Measurements from ENCODE around the gene ZNF142. TPM values are rescaled to one million over a fixed set of nuclear protein-coding genes. Genes with fewer than 3 reads are reported as not detected.

Gene ZNF142
- total and polyA plus RNA-seq, 2 of the 4 experiments (the other 2 are of a cell fraction), result 4.3 to 9.7 TPM

- Histone ChIP-seq H3K9me3 (ENCODE audit: control insufficient read depth, insufficient read depth, low read length) (no peaks in the 10 kb centered on the region), H3K14ac (replicated peaks; ENCODE audit: low read depth, low read length) (no peak overlapping the region), H2BK120ac (ENCODE audit: low read depth, low read length) (no peak overlapping the region), H2AK9ac (replicated peaks; ENCODE audit: low read depth, low read length, poor library complexity) (no peak overlapping the region), H2AFZ (replicated peaks; ENCODE audit: low read length, poor library complexity) (no peak overlapping the region), H4K91ac (ENCODE audit: insufficient read depth, low read depth, low read length) (no peak overlapping the region), H3K4ac (ENCODE audit: low read depth, low read length) (no peak overlapping the region), H3K18ac (ENCODE audit: low read depth, low read length) (no peak overlapping the region), H4K20me1 (ENCODE audit: insufficient read depth, low read length) (no peaks in the 10 kb centered on the region), H3K36me3 (ENCODE audit: control insufficient read depth, insufficient read depth, low read length) (peaks cover 64% of the 10 kb centered on the region), H3K4me3 (ENCODE audit: insufficient read depth, low read depth, low read length) (no peak overlapping the region), H3K27ac (ENCODE audit: insufficient read depth, low read length) (no peak overlapping the region), H3K4me1 (ENCODE audit: control insufficient read depth, insufficient read depth, low read length) (no peaks in the 10 kb centered on the region), H2BK20ac (ENCODE audit: low read depth, low read length) (no peak overlapping the region), H2BK5ac (ENCODE audit: low read depth, low read length, poor library complexity, severe bottlenecking) (no peak overlapping the region), H4K8ac (ENCODE audit: low read depth in 2 of 2, low read length in 2 of 2) (no peak overlapping the region), H3K56ac (ENCODE audit: extremely low read depth, insufficient read depth, low read length) (no peak overlapping the region), H3K79me1 (ENCODE audit: low read depth in 1 of 2, low read length in 2 of 2) (peaks cover 0 to 4% of the 10 kb centered on the region in 2 experiments; a peak in 2 of 4 replicates), H3K9me1 (ENCODE audit: insufficient read depth, low read length) (peaks cover 8% of the 10 kb centered on the region; the same call in 1 of the 2 replicates), H3K4me2 (ENCODE audit: low read depth, low read length) (no peak overlapping the region), H2BK15ac (ENCODE audit: low read depth, low read length) (no peak overlapping the region), H3K23ac (ENCODE audit: low read depth, low read length) (no peak overlapping the region), H4K5ac (ENCODE audit: low read depth, low read length) (no peak overlapping the region), H2AK5ac (ENCODE audit: low read depth, low read length) (no peak overlapping the region), H3K27me3 (ENCODE audit: control insufficient read depth, insufficient read depth, low read length) (no peaks in the 10 kb centered on the region), H3K9ac (ENCODE audit: low read depth, low read length) (no peak overlapping the region)
- TF ChIP-seq CHD1 (IDR thresholded peaks at IDR 0.05; ENCODE audit: low read depth, low read length) (no peak), FOS (IDR thresholded peaks at IDR 0.05; ENCODE audit: low read depth, low read length) (no peak), RCOR1 (IDR thresholded peaks at IDR 0.05; ENCODE audit: insufficient replicate concordance, low read length) (no peak), POLR2A (IDR thresholded peaks at IDR 0.05; ENCODE audit: low read depth, low read length) (no peak), MAZ (IDR thresholded peaks at IDR 0.05; ENCODE audit: borderline replicate concordance, low read depth, low read length) (no peak), NFE2L2 (IDR thresholded peaks at IDR 0.05; ENCODE audit: low read depth, low read length) (no peak), SMC3 (IDR thresholded peaks at IDR 0.05; ENCODE audit: low read depth, low read length) (no peak)
- TF ChIP-seq, protein P1, sequence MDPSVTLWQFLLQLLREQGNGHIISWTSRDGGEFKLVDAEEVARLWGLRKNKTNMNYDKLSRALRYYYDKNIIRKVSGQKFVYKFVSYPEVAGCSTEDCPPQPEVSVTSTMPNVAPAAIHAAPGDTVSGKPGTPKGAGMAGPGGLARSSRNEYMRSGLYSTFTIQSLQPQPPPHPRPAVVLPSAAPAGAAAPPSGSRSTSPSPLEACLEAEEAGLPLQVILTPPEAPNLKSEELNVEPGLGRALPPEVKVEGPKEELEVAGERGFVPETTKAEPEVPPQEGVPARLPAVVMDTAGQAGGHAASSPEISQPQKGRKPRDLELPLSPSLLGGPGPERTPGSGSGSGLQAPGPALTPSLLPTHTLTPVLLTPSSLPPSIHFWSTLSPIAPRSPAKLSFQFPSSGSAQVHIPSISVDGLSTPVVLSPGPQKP (IDR thresholded peaks at IDR 0.05; ENCODE audit: borderline replicate concordance, low read depth, low read length), result no peak
- ChIA-PET POLR2A (ENCODE audit: unreplicated experiment) (no interaction called here), CTCF (no interaction called here)
- ATAC-seq (ENCODE audit: low read depth) (no peak), DNase-seq (no peak)
- WGBS, 2 experiments (ENCODE audit: extremely low coverage in 2 of 2, insufficient read length in 1 of 2), result 96% methylated on average over 18 of the region's 18 CpGs; no CpG with 5 or more reads in 1 of the 2 experiments
- in situ Hi-C loops (cut with MboI; ENCODE audit: low sequenced_read_pairs) (no loop called here), intact Hi-C loops (cut with micrococcal nuclease) (no loop called here), dilution Hi-C loops (cut with HindIII; ENCODE audit: low sequenced_read_pairs, unreplicated experiment) (no loop called here)
- BruUV-seq (replicated peaks), result no TSS peak
These were observed 21.1 kb downstream of the ZNF142 start for GRCh38 chr2:218638372-218638771.
